ENCODE data around the gene C2CD3. TPM values are rescaled to one million over a fixed set of nuclear protein-coding genes. Genes with fewer than 3 reads are reported as not detected.

The C2CD3 gene
- total and polyA plus RNA-seq, 2 donors (not counting 1 experiment from before 2014, with no cell fraction given) = 5.8 to 8.3 TPM

- Histone ChIP-seq H3K4me2 (ENCODE audit: extremely low read depth, insufficient read depth, low read length) (no peak overlapping the region), H3K4me1 (ENCODE audit: control insufficient read depth, extremely low read depth, insufficient read depth, low read length) (no peaks in the 10 kb centered on the region), H3K27ac (ENCODE audit: insufficient read depth, low read length) (no peak overlapping the region), H2AFZ (ENCODE audit: low read length) (no peak overlapping the region), H3K9me3 (ENCODE audit: control insufficient read depth, insufficient read depth, low read depth, low read length) (no peaks in the 10 kb centered on the region), H3K4me3 (replicated peaks in 1 of 4; ENCODE audit: control extremely low read depth in 1 of 4, insufficient read depth in 1 of 4, low read depth in 3 of 4, low read length in 4 of 4) (no peak overlapping the region), H3K79me2 (ENCODE audit: control insufficient read depth, insufficient read depth, low read length) (no peaks in the 10 kb centered on the region), H3K27me3 (ENCODE audit: control insufficient read depth, insufficient read depth, low read length) (no peaks in the 10 kb centered on the region), H3K9ac (ENCODE audit: insufficient read depth, low read length) (no peak overlapping the region), H4K20me1 (ENCODE audit: control insufficient read depth, extremely low read depth, insufficient read depth, low read length) (no peaks in the 10 kb centered on the region), H3K36me3 (ENCODE audit: control insufficient read depth, insufficient read depth, low read length) (no peaks in the 10 kb centered on the region)
- DNase-seq (ENCODE audit: low read depth in 2 of 2) = no peak
- no peak for TF ChIP-seq EZH2 (IDR thresholded peaks at IDR 0.05; ENCODE audit: low read length, missing control alignments)
- TF ChIP-seq CTCF (conservative IDR thresholded peaks at IDR 0.05 in 1 of 2, IDR thresholded peaks at IDR 0.05 in 1 of 2; ENCODE audit: low read depth in 1 of 2, low read length in 2 of 2) = no peak
Measured at GRCh38 chr11:73996161-73996747, 174.5 kb downstream of the C2CD3 start.

- TF ChIP-seq EZH2 (IDR thresholded peaks at IDR 0.05; ENCODE audit: low read length, missing control alignments) (no peak), CTCF (conservative IDR thresholded peaks at IDR 0.05 in 1 of 2, IDR thresholded peaks at IDR 0.05 in 1 of 2; ENCODE audit: low read depth in 1 of 2, low read length in 2 of 2) (no peak)
- H3K4me3 ChIP-seq (replicated peaks in 1 of 4; ENCODE audit: control extremely low read depth in 1 of 4, insufficient read depth in 1 of 4, low read depth in 3 of 4, low read length in 4 of 4) = no peak overlapping the region
- H3K9ac ChIP-seq (ENCODE audit: insufficient read depth, low read length) = no peak overlapping the region
- no peak for DNase-seq (ENCODE audit: low read depth in 2 of 2)
- H2AFZ ChIP-seq (ENCODE audit: low read length) = no peak overlapping the region
- H4K20me1 ChIP-seq (ENCODE audit: control insufficient read depth, extremely low read depth, insufficient read depth, low read length) = no peaks in the 10 kb centered on the region
- H3K79me2 ChIP-seq (ENCODE audit: control insufficient read depth, insufficient read depth, low read length) = no peaks in the 10 kb centered on the region
- no peaks in the 10 kb centered on the region for H3K27me3 ChIP-seq (ENCODE audit: control insufficient read depth, insufficient read depth, low read length)
- no peaks in the 10 kb centered on the region for H3K4me1 ChIP-seq (ENCODE audit: control insufficient read depth, extremely low read depth, insufficient read depth, low read length)
- no peaks in the 10 kb centered on the region for H3K9me3 ChIP-seq (ENCODE audit: control insufficient read depth, insufficient read depth, low read depth, low read length)
- H3K36me3 ChIP-seq (ENCODE audit: control insufficient read depth, insufficient read depth, low read length) = no peaks in the 10 kb centered on the region
- no peak overlapping the region for H3K27ac ChIP-seq (ENCODE audit: insufficient read depth, low read length)
- no peak overlapping the region for H3K4me2 ChIP-seq (ENCODE audit: extremely low read depth, insufficient read depth, low read length)
Measured at GRCh38 chr11:73995731-73996130, 175.1 kb downstream of the C2CD3 start.

- Histone ChIP-seq H3K9ac (ENCODE audit: insufficient read depth, low read length) (no peak overlapping the region), H3K4me2 (ENCODE audit: extremely low read depth, insufficient read depth, low read length) (no peak overlapping the region), H3K27ac (ENCODE audit: insufficient read depth, low read length) (no peak overlapping the region), H3K9me3 (ENCODE audit: control insufficient read depth, insufficient read depth, low read depth, low read length) (no peaks in the 10 kb centered on the region), H3K27me3 (ENCODE audit: control insufficient read depth, insufficient read depth, low read length) (no peaks in the 10 kb centered on the region), H3K79me2 (ENCODE audit: control insufficient read depth, insufficient read depth, low read length) (no peaks in the 10 kb centered on the region), H4K20me1 (ENCODE audit: control insufficient read depth, extremely low read depth, insufficient read depth, low read length) (no peaks in the 10 kb centered on the region), H3K4me1 (ENCODE audit: control insufficient read depth, extremely low read depth, insufficient read depth, low read length) (no peaks in the 10 kb centered on the region), H2AFZ (ENCODE audit: low read length) (no peak overlapping the region), H3K4me3 (replicated peaks in 1 of 4; ENCODE audit: control extremely low read depth in 1 of 4, insufficient read depth in 1 of 4, low read depth in 3 of 4, low read length in 4 of 4) (no peak overlapping the region), H3K36me3 (ENCODE audit: control insufficient read depth, insufficient read depth, low read length) (no peaks in the 10 kb centered on the region)
- DNase-seq (ENCODE audit: low read depth in 2 of 2) = no peak
- no peak for TF ChIP-seq CTCF (conservative IDR thresholded peaks at IDR 0.05 in 1 of 2, IDR thresholded peaks at IDR 0.05 in 1 of 2; ENCODE audit: low read depth in 1 of 2, low read length in 2 of 2)
- TF ChIP-seq EZH2 (IDR thresholded peaks at IDR 0.05; ENCODE audit: low read length, missing control alignments) = no peak
Measured at GRCh38 chr11:73995247-73995646, 175.6 kb downstream of the C2CD3 start.
